GM13977 (cell line): ENCODE results near the gene RPA3.

ENCODE experiments used
- DNase-seq: peaks from one replicate; pipeline ENCODE4 v3.0.0; 2012; ENCODE audit warnings: low spot score
- in situ Hi-C: fragments of 300-500 bp; cut with MboI; formaldehyde crosslinking; loops from one replicate; pipeline ENCODE4 v1.12.0; 2022; ENCODE audit warnings: low sequenced_read_pairs, low pct_unique_long_range_greater_than_20kb, mixed read lengths, inconsistent platforms; ENCODE audit not compliant: unreplicated experiment
- TF ChIP-seq, protein P1 (sequence below): IDR thresholded peaks from 2 replicates; pipeline ENCODE4 v1.5.1; 2012; ENCODE audit warnings: mild to moderate bottlenecking, control low read depth; ENCODE audit not compliant: insufficient read depth; ENCODE audit errors: extremely low read depth, missing control alignments

The RPA3 gene

DNA sequence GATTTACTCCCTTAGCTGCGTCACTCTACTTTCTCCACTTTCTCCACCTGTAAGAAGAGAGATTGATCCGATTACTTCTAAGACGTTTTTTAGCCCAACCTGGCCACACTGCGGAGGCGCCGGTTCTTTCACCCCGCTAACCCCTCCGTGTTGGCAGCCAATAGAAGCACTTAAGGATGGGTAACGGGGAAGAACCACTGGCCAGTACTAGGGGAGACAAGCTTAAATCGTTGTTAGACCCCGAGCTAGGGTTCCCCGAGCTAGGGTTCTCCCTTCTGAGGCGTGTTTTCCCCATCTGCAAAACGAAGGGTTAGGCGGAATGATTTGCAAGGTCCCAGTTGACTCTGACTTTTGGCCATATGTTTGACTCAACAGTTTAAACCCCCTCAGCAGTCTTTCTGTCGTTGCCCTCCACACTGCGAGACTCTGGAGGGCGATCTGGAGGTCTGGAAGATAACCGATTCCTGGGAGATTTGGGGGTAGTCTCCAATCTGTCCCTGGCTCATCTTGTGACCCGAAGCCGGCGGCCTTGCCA lies 77.2 kb downstream of the RPA3 start:
- TF ChIP-seq, protein P1, sequence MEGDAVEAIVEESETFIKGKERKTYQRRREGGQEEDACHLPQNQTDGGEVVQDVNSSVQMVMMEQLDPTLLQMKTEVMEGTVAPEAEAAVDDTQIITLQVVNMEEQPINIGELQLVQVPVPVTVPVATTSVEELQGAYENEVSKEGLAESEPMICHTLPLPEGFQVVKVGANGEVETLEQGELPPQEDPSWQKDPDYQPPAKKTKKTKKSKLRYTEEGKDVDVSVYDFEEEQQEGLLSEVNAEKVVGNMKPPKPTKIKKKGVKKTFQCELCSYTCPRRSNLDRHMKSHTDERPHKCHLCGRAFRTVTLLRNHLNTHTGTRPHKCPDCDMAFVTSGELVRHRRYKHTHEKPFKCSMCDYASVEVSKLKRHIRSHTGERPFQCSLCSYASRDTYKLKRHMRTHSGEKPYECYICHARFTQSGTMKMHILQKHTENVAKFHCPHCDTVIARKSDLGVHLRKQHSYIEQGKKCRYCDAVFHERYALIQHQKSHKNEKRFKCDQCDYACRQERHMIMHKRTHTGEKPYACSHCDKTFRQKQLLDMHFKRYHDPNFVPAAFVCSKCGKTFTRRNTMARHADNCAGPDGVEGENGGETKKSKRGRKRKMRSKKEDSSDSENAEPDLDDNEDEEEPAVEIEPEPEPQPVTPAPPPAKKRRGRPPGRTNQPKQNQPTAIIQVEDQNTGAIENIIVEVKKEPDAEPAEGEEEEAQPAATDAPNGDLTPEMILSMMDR: no peak
- peak; percentile 23 for DNase-seq
- in situ Hi-C loops: no loop called here

DNA sequence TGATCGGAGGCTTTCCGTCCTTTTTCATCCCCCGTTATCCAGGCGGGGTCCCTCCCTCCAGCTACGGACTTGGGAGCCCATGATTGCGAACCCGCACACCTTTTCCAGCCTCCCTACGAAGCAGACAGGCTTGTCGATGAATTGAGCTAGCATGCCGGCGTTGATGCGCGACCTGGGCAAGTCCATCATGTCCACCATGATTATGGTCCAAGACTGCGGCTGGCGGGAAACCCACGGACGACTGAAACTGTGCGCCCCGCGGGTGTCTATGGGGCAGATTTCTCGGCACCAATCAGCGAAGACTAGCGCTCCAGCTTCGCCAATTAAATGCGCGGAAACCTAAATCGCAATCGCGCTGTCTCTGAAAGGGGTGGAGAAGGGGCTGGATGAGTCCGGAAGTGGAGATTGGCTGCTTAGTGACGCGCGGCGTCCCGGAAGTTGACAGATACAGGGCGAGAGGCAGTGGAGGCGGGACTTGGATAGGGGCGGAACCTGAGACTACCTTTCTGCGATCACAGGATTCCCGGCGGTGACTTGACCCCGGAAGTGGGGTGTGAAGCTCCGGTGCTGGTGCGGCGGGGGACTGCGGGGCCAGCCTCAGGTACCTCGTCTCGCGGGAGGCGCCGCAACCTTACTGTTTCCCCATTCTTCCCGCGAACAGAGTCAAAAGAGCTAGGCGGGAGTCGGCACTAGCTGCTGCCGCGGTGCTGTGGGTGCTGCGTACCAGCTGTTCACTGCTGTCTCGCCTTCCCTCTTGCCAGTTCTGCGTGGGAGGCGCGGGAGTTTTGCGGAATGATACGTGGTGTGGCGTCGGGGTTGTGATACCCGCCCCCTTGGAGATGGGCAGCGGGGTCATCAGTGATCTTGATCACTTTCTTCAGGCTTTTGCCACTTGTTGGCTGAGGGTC lies 77.9 kb downstream of the RPA3 start, which contains the start of gene UMAD1:
UMAD1 (plus strand) TSS at position 532 of the 908 bp plus-strand sequence. CDS start 32,620 bp downstream, outside the sequence.
- TF ChIP-seq, protein P1: no peak
- in situ Hi-C loops: no loop called here
- peak; percentile 90 for DNase-seq

DNA sequence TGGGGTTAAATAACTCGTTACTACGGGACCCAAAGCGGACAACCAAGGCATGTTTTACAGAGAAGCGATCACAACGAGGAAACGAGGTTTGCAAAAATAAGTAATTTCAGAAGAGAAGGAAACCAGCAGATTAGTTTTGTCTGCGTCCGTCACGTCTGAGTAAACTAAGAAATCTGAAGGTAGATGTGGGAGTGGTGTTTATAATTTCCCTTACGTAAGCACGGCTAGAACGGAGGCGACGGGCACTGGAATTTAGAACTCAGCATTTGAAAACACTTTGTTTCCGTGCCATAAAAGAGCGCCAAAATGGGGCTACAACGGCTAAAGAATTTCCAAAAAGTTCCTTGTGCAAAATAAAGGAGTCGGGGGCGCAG lies 78.6 kb downstream of the RPA3 start:
- DNase-seq: peak; percentile 16
- TF ChIP-seq, protein P1: no peak
- in situ Hi-C loops: no loop called here

DNA sequence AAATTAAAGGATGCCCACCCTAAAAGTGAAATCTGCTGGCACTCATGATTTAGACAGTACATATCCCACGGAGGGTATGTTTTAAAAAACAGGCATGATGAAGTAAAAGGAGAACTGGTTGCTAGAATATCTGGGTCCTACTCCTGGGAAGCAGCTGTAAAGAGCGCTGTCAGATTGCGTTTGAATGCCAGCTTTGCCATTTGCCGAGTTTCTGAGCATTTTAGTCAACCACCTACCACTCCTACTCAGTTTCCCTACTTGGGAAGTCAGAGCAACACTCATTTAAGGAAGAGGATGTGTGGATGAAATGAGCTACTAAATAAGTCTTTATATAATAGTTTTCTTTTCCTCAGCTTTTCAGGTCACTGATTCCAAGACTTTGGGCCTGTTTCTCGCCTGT lies 79.0 kb downstream of the RPA3 start:
- in situ Hi-C loops: no loop called here
- DNase-seq: no peak
- TF ChIP-seq, protein P1: no peak

DNA sequence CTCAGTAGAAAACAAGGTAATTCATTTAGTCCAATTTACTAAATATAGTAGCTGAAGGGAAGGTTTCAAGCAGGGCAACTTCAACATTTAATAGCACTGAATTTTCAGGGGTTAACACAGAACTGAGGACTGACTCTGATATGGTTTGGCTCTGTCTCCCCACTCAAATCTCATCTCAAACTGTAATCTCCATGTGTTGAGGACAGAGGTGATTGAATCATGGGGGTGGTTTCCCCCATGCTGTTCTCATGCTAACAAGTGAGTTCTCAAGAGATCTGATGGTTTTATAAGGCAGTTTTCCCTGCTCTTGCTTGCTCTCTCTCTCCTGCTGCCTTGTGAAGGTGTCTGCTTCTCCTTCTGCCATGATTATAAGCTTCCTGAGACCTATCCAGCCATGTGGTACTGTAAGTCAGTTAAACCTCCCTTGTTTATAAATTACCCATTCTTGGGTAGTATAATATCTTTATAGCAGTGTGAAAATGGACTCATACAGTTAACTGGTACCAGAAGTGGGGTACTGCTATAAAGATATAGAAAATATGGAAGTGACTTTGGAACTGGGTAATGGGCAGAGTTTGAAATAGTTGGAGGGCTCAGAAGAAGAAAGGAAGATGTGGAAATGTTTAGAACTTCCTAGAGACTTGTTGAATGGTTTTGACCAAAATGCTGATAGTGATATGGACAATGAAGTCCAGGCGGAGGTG lies 87.6 kb downstream of the RPA3 start:
- in situ Hi-C loops: no loop called here
- TF ChIP-seq, protein P1: no peak
- DNase-seq: no peak

DNA sequence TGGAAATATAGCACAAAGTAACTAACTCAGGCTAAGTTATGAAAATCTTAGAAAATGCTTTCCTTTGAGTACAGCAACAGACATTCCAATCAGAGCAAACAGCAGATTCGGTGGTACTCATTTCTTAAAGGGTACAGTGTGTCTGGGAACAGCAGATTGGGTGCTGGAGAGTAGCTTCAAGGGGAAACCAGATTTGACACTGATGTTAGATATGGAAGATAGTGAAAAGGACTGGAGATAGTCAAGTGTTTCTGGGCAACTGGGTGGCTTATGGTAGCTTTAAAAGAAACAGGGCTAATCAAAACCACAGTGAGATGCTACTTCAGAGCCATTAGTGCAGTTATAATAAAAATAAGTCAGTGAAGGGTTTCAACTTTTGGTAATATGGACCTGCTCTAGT lies 89.9 kb downstream of the RPA3 start:
- DNase-seq: no peak
- in situ Hi-C loops: no loop called here
- TF ChIP-seq, protein P1: no peak
